Measurements from ENCODE around the gene TMEM163. TPM values are rescaled to one million over a fixed set of nuclear protein-coding genes. Genes with fewer than 3 reads are reported as not detected.

TMEM163 gene
- total and polyA plus RNA-seq, 3 donors from 2014 or later: 24.0 to 44.3 (median 37.3) TPM

GRCh38 chr2:134454931-134455330 lies 263.9 kb downstream of the TMEM163 start:
- Histone ChIP-seq H3K36me3 (ENCODE audit: low read depth, missing control alignments) (no peaks in the 10 kb centered on the region), H3K4me3 (no peak overlapping the region), H3K4me1 (no peaks in the 10 kb centered on the region), H3K9me3 (no peaks in the 10 kb centered on the region), H3K27ac (no peak overlapping the region), H3K27me3 (no peaks in the 10 kb centered on the region)
- intact Hi-C loops (cut with DNase I; ENCODE audit: low total_unique reads): no loop called here
- TF ChIP-seq CTCF (IDR thresholded peaks at IDR 0.05): no peak
- no peak for TF ChIP-seq POLR2A (IDR thresholded peaks at IDR 0.05)
- no peak for DNase-seq
- 78 to 79% methylated on average over 6 of the region's 6 CpGs for WGBS, 2 donors

- H3K36me3 ChIP-seq (ENCODE audit: low read depth, missing control alignments): no peaks in the 10 kb centered on the region
- TF ChIP-seq POLR2A (IDR thresholded peaks at IDR 0.05) (no peak), CTCF (IDR thresholded peaks at IDR 0.05) (no peak)
- no peaks in the 10 kb centered on the region for H3K4me1 ChIP-seq
- H3K9me3 ChIP-seq: no peaks in the 10 kb centered on the region
- no peak for DNase-seq
- H3K4me3 ChIP-seq: no peak overlapping the region
- WGBS, 2 donors: 78 to 91% methylated on average over 7 to 8 of the region's 8 CpGs
- no peaks in the 10 kb centered on the region for H3K27me3 ChIP-seq
- H3K27ac ChIP-seq: no peak overlapping the region
- intact Hi-C loops (cut with DNase I; ENCODE audit: low total_unique reads): no loop called here
Observed at GRCh38 chr2:134454426-134454825, 264.4 kb downstream of the TMEM163 start.

GRCh38 chr2:134453973-134454372 lies 264.8 kb downstream of the TMEM163 start:
- intact Hi-C loops (cut with DNase I; ENCODE audit: low total_unique reads): no loop called here
- Histone ChIP-seq H3K27me3 (no peaks in the 10 kb centered on the region), H3K9me3 (no peaks in the 10 kb centered on the region), H3K27ac (no peak overlapping the region), H3K36me3 (ENCODE audit: low read depth, missing control alignments) (no peaks in the 10 kb centered on the region), H3K4me3 (no peak overlapping the region), H3K4me1 (no peaks in the 10 kb centered on the region)
- 82 to 84% methylated on average over 9 to 10 of the region's 10 CpGs for WGBS, 2 donors
- TF ChIP-seq POLR2A (IDR thresholded peaks at IDR 0.05) (no peak), CTCF (IDR thresholded peaks at IDR 0.05) (no peak)
- no peak for DNase-seq

- H3K27me3 ChIP-seq: no peaks in the 10 kb centered on the region
- intact Hi-C loops (cut with DNase I; ENCODE audit: low total_unique reads): no loop called here
- DNase-seq: no peak
- TF ChIP-seq CTCF (IDR thresholded peaks at IDR 0.05) (no peak), POLR2A (IDR thresholded peaks at IDR 0.05) (no peak)
- H3K9me3 ChIP-seq: no peaks in the 10 kb centered on the region
- H3K4me3 ChIP-seq: no peak overlapping the region
- 84 to 87% methylated on average over 4 of the region's 4 CpGs for WGBS, 2 donors
- no peak overlapping the region for H3K27ac ChIP-seq
- no peaks in the 10 kb centered on the region for H3K4me1 ChIP-seq
- no peaks in the 10 kb centered on the region for H3K36me3 ChIP-seq (ENCODE audit: low read depth, missing control alignments)
Observed at GRCh38 chr2:134453476-134453875, 265.3 kb downstream of the TMEM163 start.

- no peak for DNase-seq
- H3K4me1 ChIP-seq: no peaks in the 10 kb centered on the region
- H3K36me3 ChIP-seq (ENCODE audit: low read depth, missing control alignments): no peaks in the 10 kb centered on the region
- no peak overlapping the region for H3K4me3 ChIP-seq
- intact Hi-C loops (cut with DNase I; ENCODE audit: low total_unique reads): no loop called here
- TF ChIP-seq POLR2A (IDR thresholded peaks at IDR 0.05): no peak
- TF ChIP-seq CTCF (IDR thresholded peaks at IDR 0.05): no peak
- WGBS, 2 donors: 88 to 93% methylated on average over 8 to 9 of the region's 9 CpGs
- H3K27me3 ChIP-seq: no peaks in the 10 kb centered on the region
- H3K27ac ChIP-seq: no peak overlapping the region
- H3K9me3 ChIP-seq: no peaks in the 10 kb centered on the region
Observed at GRCh38 chr2:134452042-134452733, 266.6 kb downstream of the TMEM163 start.
